SK-N-SH (cell line): Measurements from ENCODE around the gene GALNT18.

Source experiments
- FOXM1 ChIP-seq: IDR thresholded peaks from 2 replicates; pipeline ENCODE4 v1.4.0; 2012; ENCODE audit warnings: low read depth, mild to moderate bottlenecking
- PBX3 ChIP-seq: IDR thresholded peaks from 2 replicates; pipeline ENCODE4; 2012
- RCOR1 ChIP-seq: fragments of 150-350 bp; IDR thresholded peaks from 2 replicates; pipeline ENCODE4 v1.6.1; 2017; ENCODE audit warnings: antibody characterized with exemption, low read length
- SMC3 ChIP-seq: IDR thresholded peaks from 2 replicates; pipeline ENCODE4 v1.6.1; 2012; ENCODE audit warnings: low read depth, low read length, improper control_type of control experiment
- TF ChIP-seq, protein P1 (sequence below): fragments of 200-600 bp; sonication (generic); IDR thresholded peaks from 2 replicates; pipeline ENCODE4 v1.6.1; 2017; ENCODE audit warnings: antibody characterized with exemption, mild to moderate bottlenecking, moderate library complexity

DNA sequence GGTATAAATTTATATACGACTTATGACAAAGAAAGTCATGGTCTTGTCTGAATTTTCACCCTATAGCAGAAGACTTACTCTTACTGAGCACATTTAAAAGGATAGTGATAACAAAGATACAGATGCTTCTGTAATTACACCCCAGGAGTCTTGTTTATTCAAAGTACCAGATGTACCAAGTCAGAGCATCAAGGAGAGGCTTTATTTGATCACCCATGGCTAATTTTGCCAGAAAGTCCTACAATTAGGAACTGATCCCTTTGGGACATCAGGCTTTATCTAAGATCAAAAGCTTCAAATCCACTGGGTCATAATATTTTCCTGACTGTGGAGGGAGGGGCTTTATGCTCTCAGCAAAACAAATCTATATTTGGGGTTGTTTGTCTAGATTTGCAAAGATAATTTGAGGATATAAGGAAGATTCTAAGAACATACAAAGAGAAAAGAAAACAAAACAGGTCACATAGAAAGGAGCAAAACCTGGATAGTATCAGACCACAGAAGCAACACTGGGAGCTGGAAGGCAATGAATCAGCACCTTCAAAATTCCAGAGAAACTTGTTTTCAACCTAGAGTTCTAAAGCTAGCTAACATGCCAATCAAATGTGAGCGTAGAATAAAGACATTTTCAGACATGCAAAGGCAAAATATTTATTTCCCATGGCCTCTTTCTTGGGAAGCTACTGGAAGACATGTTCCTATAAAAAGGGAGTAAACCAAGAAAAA is 143.9 kb downstream of the GALNT18 start:
- TF ChIP-seq, protein P1, sequence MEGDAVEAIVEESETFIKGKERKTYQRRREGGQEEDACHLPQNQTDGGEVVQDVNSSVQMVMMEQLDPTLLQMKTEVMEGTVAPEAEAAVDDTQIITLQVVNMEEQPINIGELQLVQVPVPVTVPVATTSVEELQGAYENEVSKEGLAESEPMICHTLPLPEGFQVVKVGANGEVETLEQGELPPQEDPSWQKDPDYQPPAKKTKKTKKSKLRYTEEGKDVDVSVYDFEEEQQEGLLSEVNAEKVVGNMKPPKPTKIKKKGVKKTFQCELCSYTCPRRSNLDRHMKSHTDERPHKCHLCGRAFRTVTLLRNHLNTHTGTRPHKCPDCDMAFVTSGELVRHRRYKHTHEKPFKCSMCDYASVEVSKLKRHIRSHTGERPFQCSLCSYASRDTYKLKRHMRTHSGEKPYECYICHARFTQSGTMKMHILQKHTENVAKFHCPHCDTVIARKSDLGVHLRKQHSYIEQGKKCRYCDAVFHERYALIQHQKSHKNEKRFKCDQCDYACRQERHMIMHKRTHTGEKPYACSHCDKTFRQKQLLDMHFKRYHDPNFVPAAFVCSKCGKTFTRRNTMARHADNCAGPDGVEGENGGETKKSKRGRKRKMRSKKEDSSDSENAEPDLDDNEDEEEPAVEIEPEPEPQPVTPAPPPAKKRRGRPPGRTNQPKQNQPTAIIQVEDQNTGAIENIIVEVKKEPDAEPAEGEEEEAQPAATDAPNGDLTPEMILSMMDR = no peak
- TF ChIP-seq RCOR1 (no peak), FOXM1 (no peak), PBX3 (no peak), SMC3 (no peak)
